ENCODE measurements around the gene VPS35. TPM values are rescaled to one million over a fixed set of nuclear protein-coding genes. Genes with fewer than 3 reads are reported as not detected.

Gene VPS35
- total and polyA plus RNA-seq, 2 experiments from 2014 or later, result 127 to 221 TPM

GRCh38 chr16:46719528-46719927 lies 30.6 kb upstream of the VPS35 start:
- no peak overlapping the region for H3K4me2 ChIP-seq
- TF ChIP-seq, protein P1, sequence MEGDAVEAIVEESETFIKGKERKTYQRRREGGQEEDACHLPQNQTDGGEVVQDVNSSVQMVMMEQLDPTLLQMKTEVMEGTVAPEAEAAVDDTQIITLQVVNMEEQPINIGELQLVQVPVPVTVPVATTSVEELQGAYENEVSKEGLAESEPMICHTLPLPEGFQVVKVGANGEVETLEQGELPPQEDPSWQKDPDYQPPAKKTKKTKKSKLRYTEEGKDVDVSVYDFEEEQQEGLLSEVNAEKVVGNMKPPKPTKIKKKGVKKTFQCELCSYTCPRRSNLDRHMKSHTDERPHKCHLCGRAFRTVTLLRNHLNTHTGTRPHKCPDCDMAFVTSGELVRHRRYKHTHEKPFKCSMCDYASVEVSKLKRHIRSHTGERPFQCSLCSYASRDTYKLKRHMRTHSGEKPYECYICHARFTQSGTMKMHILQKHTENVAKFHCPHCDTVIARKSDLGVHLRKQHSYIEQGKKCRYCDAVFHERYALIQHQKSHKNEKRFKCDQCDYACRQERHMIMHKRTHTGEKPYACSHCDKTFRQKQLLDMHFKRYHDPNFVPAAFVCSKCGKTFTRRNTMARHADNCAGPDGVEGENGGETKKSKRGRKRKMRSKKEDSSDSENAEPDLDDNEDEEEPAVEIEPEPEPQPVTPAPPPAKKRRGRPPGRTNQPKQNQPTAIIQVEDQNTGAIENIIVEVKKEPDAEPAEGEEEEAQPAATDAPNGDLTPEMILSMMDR (IDR thresholded peaks at IDR 0.05; ENCODE audit: poor library complexity), result no peak
- TF ChIP-seq EZH2phosphoT487 (IDR thresholded peaks at IDR 0.05; ENCODE audit: low read depth, severe bottlenecking, unreplicated experiment), result no peak
- no peak for TF ChIP-seq EZH2 (IDR thresholded peaks at IDR 0.05; ENCODE audit: borderline replicate concordance)
- WGBS (ENCODE audit: low lambda C conversion rate, missing lambda C conversion rate), result 94% methylated on average over 6 of the region's 6 CpGs
- H4K20me1 ChIP-seq (ENCODE audit: insufficient read depth, poor library complexity, severe bottlenecking), result no peaks in the 10 kb centered on the region
- no peak for DNase-seq (ENCODE audit: low spot score)
- H3K27ac ChIP-seq, result no peak overlapping the region
- no peaks in the 10 kb centered on the region for H3K4me1 ChIP-seq (ENCODE audit: insufficient read depth)
- H3K27me3 ChIP-seq, result no peaks in the 10 kb centered on the region
- no peak overlapping the region for H3K4me3 ChIP-seq
- no peaks in the 10 kb centered on the region for H3K9me2 ChIP-seq (replicated peaks; ENCODE audit: insufficient read depth)
- H2AFZ ChIP-seq, result no peak overlapping the region
- no peaks in the 10 kb centered on the region for H3K36me3 ChIP-seq (replicated peaks; ENCODE audit: insufficient read depth, low read depth)
- H3K9me3 ChIP-seq (ENCODE audit: low read depth), result peaks cover 2% of the 10 kb centered on the region
- H3K79me2 ChIP-seq, result no peaks in the 10 kb centered on the region

DNA sequence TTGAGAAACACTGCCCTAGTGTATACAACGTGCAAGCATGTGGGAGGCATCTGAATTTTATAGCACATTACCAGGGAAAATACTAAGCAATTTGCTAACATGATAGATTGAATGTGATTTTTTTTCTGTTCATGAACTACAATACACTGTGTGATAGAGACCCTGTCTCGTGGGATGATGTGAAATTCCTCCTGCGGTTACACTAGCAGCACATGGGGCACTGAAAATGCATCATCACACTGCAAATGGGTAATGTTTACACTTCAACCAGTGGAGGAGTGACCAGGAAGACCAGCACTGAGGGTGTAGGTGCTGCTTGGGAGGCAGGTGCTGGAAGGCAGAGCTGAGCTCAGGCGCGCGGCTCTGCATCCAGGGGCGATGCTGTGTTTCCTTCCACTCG lies 29.2 kb upstream of the VPS35 start:
- WGBS (ENCODE audit: low lambda C conversion rate, missing lambda C conversion rate), result 91% methylated on average over 8 of the region's 8 CpGs
- Histone ChIP-seq H3K9me2 (replicated peaks; ENCODE audit: insufficient read depth) (no peaks in the 10 kb centered on the region), H3K27ac (no peak overlapping the region), H3K4me2 (no peak overlapping the region), H3K4me3 (no peak overlapping the region), H3K79me2 (no peaks in the 10 kb centered on the region), H3K9me3 (ENCODE audit: low read depth) (no peaks in the 10 kb centered on the region), H4K20me1 (ENCODE audit: insufficient read depth, poor library complexity, severe bottlenecking) (no peaks in the 10 kb centered on the region), H3K27me3 (no peaks in the 10 kb centered on the region), H3K36me3 (replicated peaks; ENCODE audit: insufficient read depth, low read depth) (no peaks in the 10 kb centered on the region), H3K4me1 (ENCODE audit: insufficient read depth) (no peaks in the 10 kb centered on the region), H2AFZ (no peak overlapping the region)
- DNase-seq (ENCODE audit: low spot score), result no peak
- TF ChIP-seq EZH2 (IDR thresholded peaks at IDR 0.05; ENCODE audit: borderline replicate concordance), result no peak
- TF ChIP-seq, protein P1 (IDR thresholded peaks at IDR 0.05; ENCODE audit: poor library complexity), result no peak
- TF ChIP-seq EZH2phosphoT487 (IDR thresholded peaks at IDR 0.05; ENCODE audit: low read depth, severe bottlenecking, unreplicated experiment), result no peak

GRCh38 chr16:46717692-46718091 lies 28.7 kb upstream of the VPS35 start:
- Histone ChIP-seq H3K27ac (no peak overlapping the region), H3K9me2 (replicated peaks; ENCODE audit: insufficient read depth) (no peaks in the 10 kb centered on the region), H3K4me3 (no peak overlapping the region), H3K36me3 (replicated peaks; ENCODE audit: insufficient read depth, low read depth) (no peaks in the 10 kb centered on the region), H3K79me2 (no peaks in the 10 kb centered on the region), H4K20me1 (ENCODE audit: insufficient read depth, poor library complexity, severe bottlenecking) (no peaks in the 10 kb centered on the region), H3K4me1 (ENCODE audit: insufficient read depth) (no peaks in the 10 kb centered on the region), H3K27me3 (no peaks in the 10 kb centered on the region), H3K9me3 (ENCODE audit: low read depth) (no peaks in the 10 kb centered on the region), H2AFZ (no peak overlapping the region), H3K4me2 (no peak overlapping the region)
- TF ChIP-seq EZH2phosphoT487 (IDR thresholded peaks at IDR 0.05; ENCODE audit: low read depth, severe bottlenecking, unreplicated experiment) (no peak), EZH2 (IDR thresholded peaks at IDR 0.05; ENCODE audit: borderline replicate concordance) (no peak)
- TF ChIP-seq, protein P1 (IDR thresholded peaks at IDR 0.05; ENCODE audit: poor library complexity), result no peak
- WGBS (ENCODE audit: low lambda C conversion rate, missing lambda C conversion rate), result 77% methylated on average over 2 of the region's 2 CpGs
- no peak for DNase-seq (ENCODE audit: low spot score)
